Kidney (tissue), 14 donors: ENCODE measurements around the gene TAF13. TPM values are rescaled to one million over a fixed set of nuclear protein-coding genes. Genes with fewer than 3 reads are reported as not detected.

Experiments
- DNase-seq, 5 donors: peaks; one replicate each; pipeline ENCODE4 v3.0.0-alpha.2; 2013 to 2020
- FAIRE-seq: peaks from 2 replicates; lab custom pipeline; 2012; peaks lifted over from hg19 to GRCh38; lab: Jason Lieb, UNC
- H3K27ac ChIP-seq, 2 donors: one replicate each; pipeline ENCODE4 v1.7.0; 2013; ENCODE audit warnings: low read depth in 2 of 2, low read length in 2 of 2, inconsistent platforms in 1 of 2
- H3K27me3 ChIP-seq: one replicate; pipeline ENCODE4 v1.7.1; 2013; ENCODE audit warnings: low read length, inconsistent platforms; ENCODE audit not compliant: control insufficient read depth, insufficient read depth
- H3K36me3 ChIP-seq, 3 donors: one replicate each; pipeline versions ENCODE4 v1.7.0 to v1.7.1; 2013; ENCODE audit warnings: low read length in 3 of 3, control low read depth in 1 of 3, inconsistent platforms in 1 of 3; ENCODE audit not compliant: insufficient read depth in 3 of 3, control insufficient read depth in 2 of 3
- H3K4me1 ChIP-seq, 3 donors: one replicate each; pipeline versions ENCODE4 v1.7.0 to v1.7.1; 2013; ENCODE audit warnings: low read length in 3 of 3, inconsistent platforms in 1 of 3, low read depth in 1 of 3; ENCODE audit not compliant: control insufficient read depth in 2 of 3, insufficient read depth in 2 of 3
- H3K4me3 ChIP-seq, 3 donors: one replicate each; pipeline versions ENCODE4 v1.7.0 to v1.8.1; 2013; ENCODE audit warnings: low read length in 3 of 3, control low read depth in 1 of 3, inconsistent platforms in 1 of 3
- H3K9ac ChIP-seq, 3 donors: one replicate each; pipeline versions ENCODE4 v1.7.0 to v1.7.1; 2013; ENCODE audit warnings: low read length in 3 of 3, control low read depth in 1 of 3, inconsistent platforms in 1 of 3
- H3K9me3 ChIP-seq, 3 donors: one replicate each; pipeline versions ENCODE4 v1.7.0 to v1.7.1; 2013; ENCODE audit warnings: low read length in 3 of 3, control low read depth in 1 of 3, inconsistent platforms in 1 of 3; ENCODE audit not compliant: control insufficient read depth in 2 of 3, insufficient read depth in 1 of 3
- intact Hi-C: fragments of 100-400 bp; cut with DNase I; formaldehyde crosslinking; loops from one replicate; pipeline ENCODE4 v1.11.1; 2022
- polyA plus RNA-seq: library from polyadenylated mRNA; stranded (reverse); fragments of 350-450 nt; fragmentation: Illumina TruSeq; extraction: RNeasy Lipid Tissue Mini Kit (QIAGEN cat#74804); gene quantifications from one replicate; pipeline ENCODE4 v1.2.3, GENCODE V29; 2014; ENCODE audit warnings: low read depth, low replicate concordance; ENCODE audit not compliant: insufficient read depth
- total RNA-seq: library from RNA; stranded (reverse); fragmentation: NEBNext Ultra II Directional; extraction: Animal tissue kit (Norgen Biotek cat#: 25700); gene quantifications from one replicate; pipeline ENCODE4 v1.2.1, GENCODE V29; 2021
- TF ChIP-seq, protein P1 (sequence below): IDR thresholded peaks from 3 replicates; pipeline ENCODE4 v1.5.1; 2012; ENCODE audit warnings: mild to moderate bottlenecking, moderate library complexity, borderline replicate concordance; ENCODE audit not compliant: insufficient read depth; ENCODE audit errors: extremely low read depth
- donor health status: control.
- donor health status: control.
- donor health status: control.
- donor health status: control.
- donor health status: control.
- donor health status: DM: yes; HTN: yes; CAD: no.
- donor health status: Normal renal cell carcinoma (clear cell type).

Gene TAF13
- total and polyA plus RNA-seq, 2 donors from 2014 or later = 35.4 to 39.8 TPM

DNA sequence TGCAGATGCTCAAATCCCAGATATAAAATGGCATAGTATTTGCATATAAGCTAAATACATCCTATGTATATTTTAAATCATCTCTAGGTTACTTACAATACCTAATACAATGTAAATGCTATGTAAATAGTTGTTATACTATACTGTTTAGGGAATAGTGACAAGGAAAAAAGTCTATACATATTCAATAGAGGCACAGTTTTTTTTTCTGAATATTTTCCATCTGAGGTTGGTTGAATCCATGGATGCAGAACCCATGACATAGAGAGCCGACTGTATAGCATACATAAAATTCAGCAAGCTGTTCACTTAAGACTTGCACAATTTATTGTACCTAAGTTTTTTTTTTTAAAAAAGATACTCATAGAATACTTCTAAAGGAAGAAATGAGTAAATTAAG, 6.5 kb downstream of the TAF13 start:
- Histone ChIP-seq H3K9me3 (no peaks in the 10 kb centered on the region), H3K27me3 (no peaks in the 10 kb centered on the region), H3K27ac (no peak overlapping the region), H3K36me3 (peaks cover 0 to 9% (median 7%) of the 10 kb centered on the region in 3 donors), H3K4me3 (no peak overlapping the region), H3K4me1 (no peaks in the 10 kb centered on the region), H3K9ac (no peak overlapping the region)
- no peak for FAIRE-seq
- TF ChIP-seq, protein P1, sequence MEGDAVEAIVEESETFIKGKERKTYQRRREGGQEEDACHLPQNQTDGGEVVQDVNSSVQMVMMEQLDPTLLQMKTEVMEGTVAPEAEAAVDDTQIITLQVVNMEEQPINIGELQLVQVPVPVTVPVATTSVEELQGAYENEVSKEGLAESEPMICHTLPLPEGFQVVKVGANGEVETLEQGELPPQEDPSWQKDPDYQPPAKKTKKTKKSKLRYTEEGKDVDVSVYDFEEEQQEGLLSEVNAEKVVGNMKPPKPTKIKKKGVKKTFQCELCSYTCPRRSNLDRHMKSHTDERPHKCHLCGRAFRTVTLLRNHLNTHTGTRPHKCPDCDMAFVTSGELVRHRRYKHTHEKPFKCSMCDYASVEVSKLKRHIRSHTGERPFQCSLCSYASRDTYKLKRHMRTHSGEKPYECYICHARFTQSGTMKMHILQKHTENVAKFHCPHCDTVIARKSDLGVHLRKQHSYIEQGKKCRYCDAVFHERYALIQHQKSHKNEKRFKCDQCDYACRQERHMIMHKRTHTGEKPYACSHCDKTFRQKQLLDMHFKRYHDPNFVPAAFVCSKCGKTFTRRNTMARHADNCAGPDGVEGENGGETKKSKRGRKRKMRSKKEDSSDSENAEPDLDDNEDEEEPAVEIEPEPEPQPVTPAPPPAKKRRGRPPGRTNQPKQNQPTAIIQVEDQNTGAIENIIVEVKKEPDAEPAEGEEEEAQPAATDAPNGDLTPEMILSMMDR = no peak
- no peak for DNase-seq
- intact Hi-C loops = no loop called here

DNA sequence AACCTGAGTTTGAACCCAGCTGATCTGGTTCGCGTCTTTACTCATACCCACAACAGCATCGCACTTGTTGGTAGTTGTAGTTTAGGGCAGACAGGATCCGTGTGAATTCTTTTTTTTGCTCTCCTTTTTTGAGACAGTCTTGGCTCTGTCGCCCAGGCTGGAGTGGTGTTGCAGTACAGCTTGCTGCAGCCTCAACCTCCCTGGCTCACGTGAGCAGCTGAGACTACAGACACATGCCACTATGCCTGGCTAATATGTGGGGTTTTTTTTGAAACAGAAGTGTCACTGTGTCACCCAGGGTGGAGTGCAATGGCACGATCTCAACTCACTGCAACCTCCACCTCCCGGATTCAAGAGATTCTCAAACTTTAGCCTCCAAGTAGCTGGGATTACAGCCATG, 7.9 kb downstream of the TAF13 start:
- Histone ChIP-seq H3K36me3 (peaks cover 0 to 9% (median 7%) of the 10 kb centered on the region in 3 donors), H3K9me3 (no peaks in the 10 kb centered on the region), H3K9ac (no peak overlapping the region), H3K4me1 (no peaks in the 10 kb centered on the region), H3K27ac (no peak overlapping the region), H3K27me3 (no peaks in the 10 kb centered on the region), H3K4me3 (no peak overlapping the region)
- DNase-seq (no peak), FAIRE-seq (no peak)
- intact Hi-C loops = no loop called here
- TF ChIP-seq, protein P1 = no peak

DNA sequence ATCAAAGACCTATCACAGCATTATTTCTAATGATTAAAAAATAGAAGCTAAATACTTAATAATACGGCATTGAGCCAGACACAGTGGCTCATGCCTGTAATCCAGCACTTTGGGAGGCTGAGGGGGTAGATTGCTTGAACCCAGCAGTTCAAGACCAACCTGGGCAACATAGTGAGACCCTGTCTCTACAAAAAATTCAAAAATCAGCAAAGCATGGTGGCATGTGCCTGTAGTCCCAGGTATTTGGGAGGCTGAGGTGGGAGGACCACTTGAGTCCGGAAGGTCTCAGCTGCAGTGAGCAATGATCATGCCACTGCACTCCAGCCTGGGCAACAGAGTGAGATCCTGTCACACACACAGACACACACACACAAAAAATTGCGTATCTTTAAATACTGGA, 10.7 kb downstream of the TAF13 start:
- no peaks in the 10 kb centered on the region for H3K9me3 ChIP-seq
- H3K36me3 ChIP-seq = peaks cover 0 to 9% (median 7%) of the 10 kb centered on the region in 3 donors
- no peaks in the 10 kb centered on the region for H3K27me3 ChIP-seq
- no peak overlapping the region for H3K4me3 ChIP-seq
- TF ChIP-seq, protein P1 = no peak
- no peak for DNase-seq
- no peak overlapping the region for H3K27ac ChIP-seq
- H3K4me1 ChIP-seq = no peaks in the 10 kb centered on the region
- H3K9ac ChIP-seq = no peak overlapping the region
- FAIRE-seq = no peak
- intact Hi-C loops = no loop called here

DNA sequence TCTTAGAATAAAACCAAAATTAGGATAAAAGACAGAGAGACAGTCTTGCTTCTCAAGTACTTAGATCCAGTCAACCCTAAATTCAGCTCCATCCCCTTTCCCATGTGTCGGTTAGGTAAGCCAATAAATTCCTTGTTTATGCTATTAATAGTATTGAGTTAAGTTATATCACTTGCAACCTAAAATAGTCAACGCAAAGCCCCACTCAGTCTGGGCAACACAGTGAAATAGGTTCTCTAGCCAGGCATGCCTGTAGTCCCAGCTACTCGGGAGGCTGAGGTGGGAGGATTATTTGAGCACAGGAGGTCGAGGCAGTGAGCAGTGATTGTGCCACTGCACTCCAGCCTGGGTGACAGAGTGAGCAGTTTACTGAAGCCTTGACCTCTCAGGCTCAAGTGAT, 14.6 kb downstream of the TAF13 start:
- H3K9ac ChIP-seq = no peak overlapping the region
- H3K4me3 ChIP-seq = no peak overlapping the region
- H3K27ac ChIP-seq = no peak overlapping the region
- FAIRE-seq (no peak), DNase-seq (no peak)
- intact Hi-C loops = no loop called here
- H3K4me1 ChIP-seq = no peaks in the 10 kb centered on the region
- TF ChIP-seq, protein P1 = no peak
- peaks cover 0 to 4% (median 4%) of the 10 kb centered on the region in 3 donors for H3K36me3 ChIP-seq
- H3K9me3 ChIP-seq = no peaks in the 10 kb centered on the region
- H3K27me3 ChIP-seq = no peaks in the 10 kb centered on the region
